DLD1 (cell line): ENCODE data around the gene IFNL4.

Experiments
- in situ Hi-C: cut with HindIII; loops from 2 replicates; pipeline ENCODE4 v1.10.0; 2017; ENCODE audit warnings: low sequenced_read_pairs

IFNL4 gene

DNA sequence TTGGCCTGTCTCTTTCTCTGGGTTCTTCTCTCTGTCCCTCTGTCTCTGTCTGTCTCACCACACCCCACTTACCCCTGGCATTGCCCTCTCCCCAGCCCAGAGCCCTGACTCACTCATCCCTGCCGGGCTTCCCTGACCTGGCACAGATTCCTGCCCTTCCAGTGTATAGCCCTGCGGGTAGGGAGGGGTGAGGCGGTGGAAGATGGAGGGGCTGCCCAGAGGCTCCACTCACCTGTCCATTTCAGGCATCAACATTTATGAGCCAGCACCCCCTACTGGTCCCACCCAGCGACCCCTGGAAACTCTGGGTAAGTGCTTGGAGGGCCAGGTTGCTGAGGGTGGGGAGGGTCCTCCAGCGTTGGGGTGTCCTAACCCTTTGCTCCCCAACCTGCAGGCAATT, 50.8 kb downstream of the IFNL4 start:
- in situ Hi-C loops = no loop called here

DNA sequence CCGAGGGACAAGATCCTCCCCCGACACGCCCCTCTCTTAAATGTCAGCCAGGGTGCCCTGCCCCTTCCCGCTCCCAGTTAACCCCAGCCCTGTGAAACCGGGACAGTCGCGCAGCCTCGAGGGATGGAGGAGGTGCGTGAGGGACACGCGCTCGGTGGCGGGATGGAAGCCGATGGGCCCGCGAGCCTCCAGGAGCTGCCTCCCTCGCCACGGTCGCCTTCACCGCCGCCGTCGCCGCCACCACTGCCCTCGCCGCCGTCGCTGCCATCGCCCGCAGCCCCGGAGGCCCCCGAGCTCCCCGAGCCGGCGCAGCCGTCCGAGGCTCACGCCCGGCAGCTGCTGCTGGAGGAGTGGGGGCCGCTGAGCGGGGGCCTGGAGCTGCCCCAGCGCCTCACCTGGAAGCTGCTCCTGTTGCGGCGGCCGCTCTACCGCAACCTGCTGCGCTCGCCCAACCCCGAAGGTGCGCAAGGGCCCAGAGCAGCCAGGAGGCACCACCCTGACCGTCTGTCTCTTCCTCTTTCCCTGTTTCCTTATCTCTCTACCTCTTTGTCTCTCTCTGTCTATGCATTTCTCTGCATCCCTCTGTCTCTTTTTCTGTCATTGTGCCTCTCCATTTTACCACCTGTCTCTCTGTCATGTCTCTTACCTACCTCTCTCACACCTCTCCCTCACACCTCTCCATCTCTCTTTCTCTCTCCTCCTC, 51.6 kb downstream of the IFNL4 start, which contains the start of gene NCCRP1:
Gene NCCRP1 (plus strand): TSS at position 105 of the 703 bp plus-strand sequence. CDS start 19 bp downstream, at position 124.
- in situ Hi-C loops = no loop called here

DNA sequence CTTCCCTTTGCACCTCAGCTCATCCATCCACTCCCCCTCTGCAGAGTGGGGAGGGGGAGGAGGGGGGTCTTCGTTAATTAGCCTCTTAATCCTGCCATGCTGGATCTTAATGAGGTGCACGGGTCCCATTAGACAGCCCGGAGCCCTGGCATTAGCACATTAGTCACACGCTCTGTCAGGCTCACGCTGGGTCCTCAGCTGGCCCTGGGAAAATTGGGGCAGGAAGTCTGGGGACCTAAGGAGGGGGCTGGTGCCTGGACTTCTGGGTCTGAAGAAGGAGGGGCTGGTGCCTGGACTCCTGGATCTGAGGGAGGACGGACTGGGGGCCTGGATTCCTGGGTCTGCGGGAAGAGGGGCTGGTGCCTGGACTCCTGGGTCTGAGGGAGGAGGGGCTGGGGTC, 52.3 kb downstream of the IFNL4 start:
- in situ Hi-C loops = no loop called here
